ENCODE results near the gene UCKL1.
"Not testable (repeated sequence)": the region's sequence is repeated elsewhere in the genome, so short reads cannot be mapped to it uniquely, and the experiment has no call there.

UCKL1 gene

GRCh38 chr20:63942969-63943807 is 13.0 kb downstream of the UCKL1 start:
- peak; percentile 44 for DNase-seq

DNA sequence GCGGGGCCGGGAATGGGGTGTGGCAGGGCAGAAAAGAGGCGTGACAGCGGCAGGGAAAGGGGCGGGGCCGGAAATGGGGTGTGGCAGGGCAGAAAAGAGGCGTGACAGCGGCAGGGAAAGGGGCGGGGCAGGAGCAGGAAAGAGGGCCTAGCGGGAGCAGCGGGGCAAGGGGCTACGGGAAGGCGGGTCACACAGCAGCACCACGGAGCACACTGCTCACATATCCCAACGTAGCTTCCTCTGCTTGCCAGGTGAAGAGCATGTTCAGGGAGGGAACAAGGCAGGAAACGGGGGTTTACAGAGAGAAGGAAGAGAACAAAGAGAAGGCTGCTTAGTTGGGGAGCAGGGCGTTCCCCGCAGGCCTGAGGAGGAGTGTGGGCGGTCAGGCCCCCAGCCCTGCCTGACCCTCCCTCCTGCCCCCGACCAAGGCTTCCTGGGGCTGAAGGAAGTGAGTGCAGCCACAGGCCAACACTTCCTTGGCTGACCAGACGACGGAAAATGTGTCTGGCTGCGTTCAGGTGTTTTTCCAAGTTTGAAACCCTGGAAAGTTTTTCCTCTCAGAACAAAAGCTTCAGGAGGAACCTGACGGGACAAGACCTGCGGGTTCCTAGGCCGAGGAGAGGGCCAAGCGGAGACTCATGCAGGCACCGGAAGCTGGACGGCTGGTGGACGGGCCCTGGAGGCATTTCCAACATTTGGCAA is 13.8 kb downstream of the UCKL1 start:
- DNase-seq: no peak

DNA sequence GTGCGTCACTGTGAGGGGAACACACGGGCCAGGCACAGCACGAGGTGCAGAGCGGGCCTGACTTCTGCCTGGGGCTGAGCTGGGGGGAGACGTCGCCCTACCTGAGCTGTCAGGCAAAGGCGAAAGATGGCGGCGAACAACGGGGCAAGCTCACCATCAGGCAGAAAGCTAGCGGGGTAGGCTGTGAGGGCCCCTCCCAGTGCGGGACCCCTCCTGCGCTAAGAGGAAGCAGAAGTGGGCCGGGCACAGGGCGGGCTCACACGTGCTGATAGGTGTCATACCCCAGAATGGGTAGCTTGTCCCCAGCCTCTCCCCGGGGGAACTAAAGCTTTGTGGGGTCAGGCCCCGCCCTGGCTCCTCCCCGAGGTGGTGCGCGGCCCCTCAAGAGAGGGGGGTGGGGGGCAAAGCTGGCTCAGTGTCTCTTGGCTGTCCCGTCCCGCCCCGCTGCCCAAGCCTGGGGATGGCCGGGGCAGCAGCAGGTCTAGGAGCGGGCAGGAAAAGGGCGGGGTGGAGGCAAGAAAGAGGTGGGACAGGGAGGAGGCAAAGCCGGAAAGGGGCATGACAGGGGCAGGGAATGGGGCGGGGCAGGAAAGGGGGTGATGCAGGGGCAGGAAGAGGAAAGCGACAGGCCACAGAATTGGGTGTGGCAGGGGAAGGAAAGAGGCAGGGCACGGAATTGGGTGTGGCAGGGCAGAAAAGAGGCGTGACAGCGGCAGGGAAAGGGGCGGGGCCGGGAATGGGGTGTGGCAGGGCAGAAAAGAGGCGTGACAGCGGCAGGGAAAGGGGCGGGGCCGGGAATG is 14.7 kb downstream of the UCKL1 start:
- no peak for DNase-seq

DNA sequence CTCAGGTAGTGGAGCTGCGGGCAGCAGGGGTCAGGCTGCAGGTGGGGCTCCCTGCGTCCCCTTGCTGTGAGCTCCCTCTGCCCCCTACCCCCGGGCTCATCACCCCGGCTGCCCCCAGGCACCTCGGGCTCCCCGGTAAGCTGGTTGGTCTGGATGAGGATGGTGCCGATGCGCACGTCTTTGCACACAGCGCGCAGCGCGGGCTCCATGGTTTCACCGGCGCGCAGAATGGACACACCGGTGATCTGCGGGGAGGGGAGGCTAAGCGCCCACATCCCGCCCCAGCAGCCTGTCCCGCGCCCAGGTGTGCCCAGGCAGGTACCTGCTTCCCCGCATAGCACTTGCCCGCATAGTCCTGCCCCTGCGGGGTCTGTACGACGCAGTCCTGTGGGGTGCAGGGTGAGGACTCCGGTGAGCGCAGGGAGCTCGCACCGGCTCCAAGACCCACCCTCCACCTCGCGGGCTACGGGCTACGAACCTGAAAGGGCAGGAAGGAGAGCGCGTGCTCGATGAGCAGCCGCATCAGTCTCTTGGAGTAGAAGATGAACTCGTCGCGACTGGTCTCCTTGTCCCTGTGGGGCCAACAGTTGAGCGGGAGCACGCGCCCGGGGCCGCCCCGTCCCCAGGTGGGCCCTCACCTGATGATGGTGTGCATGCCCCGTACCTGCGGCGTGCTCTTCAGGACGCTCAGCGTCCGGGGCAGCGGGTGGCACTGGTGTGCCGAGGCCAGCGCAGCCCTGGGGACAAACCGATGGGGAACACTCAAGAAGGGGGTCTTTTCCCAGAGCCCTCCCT is 15.5 kb downstream of the UCKL1 start:
- no peak for DNase-seq

DNA sequence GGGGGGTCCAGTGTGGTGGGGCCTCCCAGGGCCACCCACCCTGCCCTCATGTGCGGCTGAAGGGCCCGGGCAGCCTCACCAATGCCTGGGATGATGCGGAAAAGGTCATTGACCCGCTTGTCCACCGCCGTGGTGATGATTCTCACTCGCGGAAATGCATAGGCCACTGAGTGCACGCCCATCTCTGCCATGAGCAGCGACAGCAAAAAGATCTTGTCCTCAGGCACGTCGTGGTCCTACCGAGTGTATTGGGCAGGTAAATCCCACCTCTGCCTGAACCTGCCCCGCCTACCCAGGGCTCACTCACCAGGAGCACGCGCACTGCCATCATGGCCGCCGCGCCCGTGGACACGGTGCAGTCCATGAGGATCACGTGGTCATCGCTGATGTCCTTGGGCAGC is 16.1 kb downstream of the UCKL1 start:
- no peak for DNase-seq

DNA sequence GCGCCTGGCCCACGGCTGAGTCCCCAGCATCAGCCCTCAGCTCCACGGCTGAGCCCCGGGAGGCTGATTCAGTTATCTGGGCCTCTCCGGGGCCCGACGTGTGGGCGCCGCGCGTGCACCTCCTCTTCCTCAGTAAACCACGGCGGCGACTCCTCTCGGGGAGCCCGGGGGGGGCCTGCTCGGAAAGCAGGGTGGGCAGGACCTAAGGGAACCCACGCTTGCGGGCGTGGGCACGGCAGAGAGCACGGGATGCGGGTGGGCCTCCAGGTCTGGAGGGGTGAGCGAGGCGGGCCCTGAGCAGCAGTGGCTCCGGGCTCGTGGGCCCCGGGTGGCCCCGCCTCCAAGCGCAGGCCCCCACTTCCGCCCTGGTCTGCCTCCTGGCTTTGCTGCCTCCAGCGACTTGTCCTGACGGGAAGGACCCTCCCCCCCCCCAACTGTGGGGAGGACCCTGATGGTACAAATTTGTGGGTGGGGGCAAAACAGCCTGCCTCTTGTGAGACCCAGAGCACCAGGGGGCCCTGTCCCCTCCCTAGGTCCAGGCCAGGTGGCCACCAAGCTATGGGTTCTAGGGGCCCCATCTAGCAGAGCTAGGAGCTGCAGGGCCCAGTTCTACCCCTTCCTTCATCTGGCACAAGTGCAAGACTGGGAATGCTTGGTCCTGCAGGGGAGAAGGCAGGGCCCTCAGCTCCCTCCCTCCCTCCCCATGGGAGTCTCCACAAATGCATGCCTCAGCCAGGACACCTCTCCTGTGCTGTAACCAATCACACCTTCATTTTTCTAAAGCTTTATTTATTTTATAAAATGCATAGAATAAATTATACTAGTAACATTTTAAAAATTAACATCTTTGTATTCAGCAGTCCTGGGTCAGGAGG is 16.9 kb downstream of the UCKL1 start:
- no peak for DNase-seq

DNA sequence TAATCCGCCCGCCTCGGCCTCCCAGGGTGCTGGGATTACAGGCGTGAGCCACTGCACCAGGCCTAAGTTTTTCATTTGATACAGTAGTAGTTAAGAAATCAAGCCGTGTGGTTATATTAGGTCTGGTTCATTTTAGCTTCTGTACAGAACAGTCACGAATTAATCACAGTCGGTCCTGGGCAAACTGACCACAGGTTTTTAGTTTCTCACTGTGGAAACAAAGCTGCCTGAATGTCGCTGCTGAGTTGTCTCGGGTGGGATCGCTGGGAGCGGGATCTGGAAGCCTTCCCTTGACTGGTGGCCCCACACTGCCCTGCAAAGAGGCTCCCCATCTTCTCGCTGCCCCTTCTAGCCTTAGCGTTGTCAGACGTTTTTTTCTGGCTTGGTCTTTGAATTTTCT is 18.6 kb downstream of the UCKL1 start:
- no peak for DNase-seq

DNA sequence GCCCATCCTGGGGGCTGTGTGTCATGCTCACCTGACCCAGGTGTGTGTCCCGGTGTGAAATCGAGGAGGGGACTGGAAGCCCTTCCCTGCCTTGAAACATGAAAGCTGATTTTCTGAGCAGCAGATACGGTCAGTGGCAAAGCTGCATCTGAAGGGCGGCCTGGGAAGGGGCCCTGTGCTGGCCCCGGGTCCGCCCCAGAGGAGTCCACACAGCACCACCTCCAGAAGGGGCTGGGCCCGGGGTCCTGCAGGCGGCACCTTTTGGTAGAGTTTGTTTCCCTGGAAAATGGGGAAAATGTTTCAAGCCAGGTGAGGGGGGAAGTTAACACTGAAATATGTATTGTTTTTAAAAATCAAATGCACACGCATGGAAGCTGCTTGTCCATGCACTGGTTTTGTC is 20.8 kb downstream of the UCKL1 start:
- DNase-seq: no peak

DNA sequence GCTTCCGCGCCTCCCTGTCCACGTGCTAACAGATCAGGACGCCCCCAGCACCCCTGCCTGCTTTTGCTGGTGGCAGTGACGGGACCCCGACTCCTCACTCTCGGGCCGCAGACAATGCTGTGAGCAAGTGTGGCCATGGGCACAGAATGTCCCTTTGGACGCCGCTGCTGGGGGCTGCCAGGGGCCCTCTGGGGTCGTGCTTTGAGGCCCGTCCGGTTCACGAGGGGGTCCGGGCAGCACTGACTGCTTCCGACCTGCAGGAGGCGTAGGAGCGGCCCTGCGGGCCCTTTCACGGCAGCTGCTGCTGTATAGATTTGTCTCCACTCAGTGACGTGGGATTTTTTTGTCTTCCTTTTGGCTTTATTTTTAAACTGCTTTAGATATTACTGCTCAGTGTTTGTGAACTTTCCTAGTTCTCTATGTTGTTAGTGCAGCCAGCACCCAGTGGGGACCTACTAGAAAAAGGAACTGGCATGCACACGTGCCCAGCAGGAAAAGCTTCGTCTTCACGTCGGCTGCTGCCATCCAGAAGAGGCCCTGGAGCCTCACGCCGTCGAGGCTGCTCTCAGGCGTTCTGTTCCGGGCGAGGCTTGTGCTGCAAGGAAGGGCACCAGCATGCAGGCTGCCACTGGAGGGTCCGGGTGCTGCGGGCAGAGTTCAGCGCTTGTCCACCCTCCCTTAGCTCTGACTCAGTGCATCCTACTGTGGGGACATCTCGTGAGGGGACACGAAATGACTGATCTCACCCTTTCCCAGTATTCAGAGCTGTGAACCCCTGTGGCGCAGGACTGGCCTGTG is 21.7 kb downstream of the UCKL1 start:
- DNase-seq: peak; percentile 18

DNA sequence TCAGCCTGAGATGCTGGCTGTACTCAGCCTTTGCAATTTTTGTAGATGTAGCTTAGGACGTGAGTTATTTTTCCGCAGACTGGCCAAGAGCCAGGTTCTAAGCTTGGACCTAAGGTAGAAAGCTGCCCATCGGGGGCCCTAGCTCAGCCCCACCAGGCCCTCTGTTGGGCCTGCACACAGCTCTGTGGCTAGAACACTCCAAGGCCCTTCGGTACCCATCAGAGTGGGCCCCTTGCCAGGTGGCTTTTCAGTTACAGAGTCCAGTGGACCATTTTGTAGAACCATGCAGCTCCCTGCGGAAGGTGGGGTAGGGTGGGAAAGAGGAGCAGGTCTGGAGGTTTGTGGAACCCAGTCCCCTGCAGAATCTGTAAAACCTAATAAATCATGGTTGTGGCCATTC is 22.6 kb downstream of the UCKL1 start:
- DNase-seq: no peak

GRCh38 chr20:63932606-63933160 is 23.5 kb downstream of the UCKL1 start:
- DNase-seq: no peak

GRCh38 chr20:63931735-63932134 is 24.5 kb downstream of the UCKL1 start:
- no peak for DNase-seq

DNA sequence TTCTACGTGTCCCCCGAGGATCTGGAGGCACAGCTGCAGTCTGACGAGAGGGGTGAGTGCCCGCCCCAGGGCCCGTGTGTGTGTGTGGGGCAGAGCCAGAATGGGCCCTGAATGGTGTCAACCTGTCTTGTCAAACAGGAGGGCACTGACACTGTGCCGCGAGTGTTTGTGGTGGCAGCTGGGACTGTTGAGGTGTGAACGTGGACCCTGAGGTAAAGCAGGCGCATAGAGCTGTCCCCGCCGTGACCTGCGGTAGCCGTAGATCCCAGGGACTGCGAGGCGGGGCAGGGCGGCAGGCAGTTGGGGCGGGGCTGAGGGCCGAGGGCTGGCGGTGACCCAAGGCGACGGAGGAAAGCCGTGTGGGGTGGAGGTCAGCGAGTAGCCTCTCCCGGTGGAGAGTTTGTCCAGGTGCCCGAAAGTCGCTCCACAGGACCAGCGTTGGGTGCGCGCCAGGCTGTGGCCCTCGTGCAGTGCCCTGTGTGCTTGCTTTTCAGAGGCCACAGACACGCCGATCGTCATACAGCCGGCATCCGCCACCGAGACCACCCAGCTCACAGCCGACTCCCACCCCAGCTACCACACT is 25.2 kb downstream of the UCKL1 start:
- no peak for DNase-seq

DNA sequence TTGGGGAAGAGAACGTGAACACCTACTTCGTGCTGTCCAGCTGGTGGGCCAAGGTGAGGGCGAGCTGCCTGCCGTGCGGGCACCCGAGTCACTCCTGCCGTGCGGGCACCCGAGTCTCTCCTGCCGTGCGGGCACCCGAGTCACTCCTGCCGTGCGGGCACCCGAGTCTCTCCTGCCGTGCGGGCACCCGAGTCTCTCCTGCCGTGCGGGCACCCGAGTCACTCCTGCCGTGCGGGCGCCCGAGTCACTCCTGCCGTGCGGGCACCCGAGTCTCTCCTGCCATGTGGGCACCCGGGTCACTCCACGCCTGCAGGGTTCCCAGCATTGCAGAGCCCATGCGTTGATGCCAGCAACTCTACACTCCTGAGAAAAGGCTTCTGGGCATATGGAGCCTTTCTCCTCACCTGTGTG is 26.7 kb downstream of the UCKL1 start:
- DNase-seq: not testable (repeated sequence)

- DNase-seq: no peak
Measured at GRCh38 chr20:63929071-63929470, 27.1 kb downstream of the UCKL1 start.

- DNase-seq: no peak
Measured at GRCh38 chr20:63926298-63926697, 29.9 kb downstream of the UCKL1 start.

DNA sequence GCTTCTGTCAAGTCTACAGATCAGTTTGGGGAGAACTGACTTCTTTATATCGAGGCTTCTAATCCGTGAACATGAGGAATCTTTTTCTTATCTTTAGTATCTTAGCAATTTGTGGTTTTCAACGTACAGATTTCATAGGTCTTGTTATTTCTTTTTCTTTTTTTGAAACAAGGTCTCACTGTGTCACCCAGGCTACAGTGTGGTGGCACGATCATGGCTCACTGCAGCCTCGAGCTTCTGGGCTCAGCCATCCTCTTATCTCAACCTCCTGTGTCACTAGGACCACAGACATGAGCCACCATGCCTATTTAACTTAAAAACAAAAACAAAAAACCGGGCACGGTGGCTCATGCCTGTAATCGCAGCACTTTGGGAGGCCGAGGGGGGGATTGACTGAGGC is 32.0 kb downstream of the UCKL1 start:
- no peak for DNase-seq

- no peak for DNase-seq
Measured at GRCh38 chr20:63923651-63924050, 32.6 kb downstream of the UCKL1 start.

- DNase-seq: no peak
Measured at GRCh38 chr20:63920226-63920625, 36.0 kb downstream of the UCKL1 start.

GRCh38 chr20:63919130-63919529 is 37.1 kb downstream of the UCKL1 start:
- no peak for DNase-seq

Measured in NCI-H1694 (cell line).